Liver (tissue), 9 donors: ENCODE data around the gene MYOF. TPM values are rescaled to one million over a fixed set of nuclear protein-coding genes. Genes with fewer than 3 reads are reported as not detected.
"Not testable (repeated sequence)": the region's sequence is repeated elsewhere in the genome, so short reads cannot be mapped to it uniquely, and the experiment has no call there.

ENCODE experiments used
- DNase-seq: peaks from one replicate; pipeline ENCODE4 v3.0.0-alpha.2; 2017; ENCODE audit warnings: low spot score
- H3K27ac ChIP-seq, 2 donors: one replicate each; pipeline ENCODE4 v1.7.0; 2013; ENCODE audit warnings: inconsistent platforms in 2 of 2, low read length in 2 of 2, control low read depth in 1 of 2, low read depth in 1 of 2, mild to moderate bottlenecking in 1 of 2
- H3K27me3 ChIP-seq, 4 donors: one replicate each; pipeline versions ENCODE4 v1.6.1 to v1.7.0; 2013; ENCODE audit warnings: low read length in 3 of 4, inconsistent platforms in 1 of 4, mild to moderate bottlenecking in 1 of 4, moderate library complexity in 1 of 4; ENCODE audit not compliant: control insufficient read depth in 4 of 4, insufficient read depth in 4 of 4
- H3K36me3 ChIP-seq, 4 donors: one replicate each; pipeline versions ENCODE4 v1.6.1 to v1.7.0; 2013; ENCODE audit warnings: low read length in 3 of 4, mild to moderate bottlenecking in 3 of 4, low read depth in 1 of 4, moderate library complexity in 1 of 4; ENCODE audit not compliant: control insufficient read depth in 4 of 4, insufficient read depth in 3 of 4
- H3K4me1 ChIP-seq, 4 donors: one replicate each; pipeline versions ENCODE4 v1.6.1 to v1.7.0; 2013; ENCODE audit warnings: low read length in 3 of 4, mild to moderate bottlenecking in 3 of 4, moderate library complexity in 1 of 4; ENCODE audit not compliant: control insufficient read depth in 4 of 4, insufficient read depth in 4 of 4
- H3K4me3 ChIP-seq, 3 donors: one replicate each; pipeline versions ENCODE4 v1.6.1 to v1.7.0; 2013; ENCODE audit warnings: low read length in 3 of 3, control low read depth in 1 of 3, low read depth in 1 of 3, mild to moderate bottlenecking in 1 of 3
- H3K9ac ChIP-seq, 2 donors: one replicate each; pipeline ENCODE4 v1.7.0; 2013; ENCODE audit warnings: low read length in 2 of 2, mild to moderate bottlenecking in 2 of 2, moderate library complexity in 2 of 2, control low read depth in 1 of 2, low read depth in 1 of 2
- H3K9me3 ChIP-seq, 4 donors: one replicate each; pipeline versions ENCODE4 v1.6.1 to v1.7.0; 2013; ENCODE audit warnings: low read length in 3 of 4; ENCODE audit not compliant: control insufficient read depth in 4 of 4
- ATF3 ChIP-seq: IDR thresholded peaks from 2 replicates; pipeline ENCODE4 v1.6.1; 2016; ENCODE audit warnings: antibody characterized with exemption
- CTCF ChIP-seq: fragments of 150-350 bp; IDR thresholded peaks from 2 replicates; pipeline ENCODE4 v1.5.1; 2017; ENCODE audit warnings: improper control_type of control experiment, low read depth, low read length; ENCODE audit not compliant: missing input control
- EGR1 ChIP-seq, 2 donors: IDR thresholded peaks; 2 replicates each; pipeline ENCODE4 v1.6.1; 2016 to 2018; ENCODE audit warnings: antibody characterized with exemption in 2 of 2, low read depth in 2 of 2
- FOXA1 ChIP-seq: IDR thresholded peaks from 2 replicates; pipeline ENCODE4 v1.6.1; 2016; ENCODE audit warnings: antibody characterized with exemption
- FOXA2 ChIP-seq: IDR thresholded peaks from 2 replicates; pipeline ENCODE4 v1.6.1; 2016; ENCODE audit warnings: antibody characterized with exemption
- GABPA ChIP-seq, 2 donors: IDR thresholded peaks in 1 of 2; conservative IDR thresholded peaks in 1 of 2; 2 replicates each; pipeline ENCODE4 v1.6.1; 2016; ENCODE audit warnings: antibody characterized with exemption in 2 of 2, mild to moderate bottlenecking in 1 of 2, moderate library complexity in 1 of 2
- HNF4G ChIP-seq: IDR thresholded peaks from 2 replicates; pipeline ENCODE4 v1.6.1; 2016; ENCODE audit warnings: antibody characterized with exemption
- JUND ChIP-seq, 2 donors: IDR thresholded peaks; 2 replicates each; pipeline ENCODE4 v1.6.1; 2016; ENCODE audit warnings: antibody characterized with exemption in 2 of 2
- MAX ChIP-seq: IDR thresholded peaks from 2 replicates; pipeline ENCODE4 v1.6.1; 2016; ENCODE audit warnings: antibody characterized with exemption
- NR2F2 ChIP-seq: IDR thresholded peaks from 2 replicates; pipeline ENCODE4 v1.6.1; 2016; ENCODE audit warnings: antibody characterized with exemption
- RAD21 ChIP-seq, 2 donors: IDR thresholded peaks; 2 replicates each; pipeline ENCODE4 v1.6.1; 2016; ENCODE audit warnings: antibody characterized with exemption in 2 of 2, mild to moderate bottlenecking in 2 of 2
- REST ChIP-seq: IDR thresholded peaks from 2 replicates; pipeline ENCODE4 v1.6.1; 2016; ENCODE audit warnings: antibody characterized with exemption, mild to moderate bottlenecking
- RXRA ChIP-seq, 2 donors: IDR thresholded peaks; 2 replicates each; pipeline ENCODE4 v1.6.1; 2017 to 2018; ENCODE audit warnings: antibody characterized with exemption in 2 of 2, mild to moderate bottlenecking in 1 of 2
- SP1 ChIP-seq: IDR thresholded peaks from 2 replicates; pipeline ENCODE4 v1.6.1; 2018; ENCODE audit warnings: antibody characterized with exemption, mild to moderate bottlenecking
- TAF1 ChIP-seq: conservative IDR thresholded peaks from 2 replicates; pipeline ENCODE4 v1.6.1; 2016; ENCODE audit warnings: antibody characterized with exemption, mild to moderate bottlenecking
- YY1 ChIP-seq: IDR thresholded peaks from 2 replicates; pipeline ENCODE4 v1.6.1; 2016; ENCODE audit warnings: antibody characterized with exemption, mild to moderate bottlenecking
- ZBTB33 ChIP-seq: IDR thresholded peaks from 2 replicates; pipeline ENCODE4 v1.6.1; 2016; ENCODE audit warnings: antibody characterized with exemption
- WGBS: extraction: QIAGEN DNeasy Blood & Tissue Kit; methylation state at CpG from one replicate; pipeline ENCODE4 v1.1.7; 2013; 5-methylcytosine and 5-hydroxymethylcytosine counted together
- polyA plus RNA-seq, 2 donors: library from polyadenylated mRNA; stranded (reverse) in 1 of 2; unstranded in 1 of 2; fragments of 200-250 nt in 1 of 2; fragments of >200 nt in 1 of 2; fragmentation: Nextera tagmentation in 1 of 2; extraction: Ambion mirVana in 1 of 2; gene quantifications; one replicate each; pipeline versions ENCODE4 v1.2.1 to v1.2.3, GENCODE V29; 2013 to 2015
- total RNA-seq, 2 donors: library from RNA; depleted of rRNA; stranded (reverse); fragments of >200 nt; gene quantifications; one replicate each; pipeline ENCODE4 v1.2.3, GENCODE V29; 2014
- donor health status: healthy.
- donor health status: healthy.
- donor health status: healthy.
- donor health status: healthy.
- donor health status: healthy.

The MYOF gene
- total and polyA plus RNA-seq, 4 donors = 0.89 to 5.7 (median 3.2) TPM

- Histone ChIP-seq H3K36me3 (no peaks in the 10 kb centered on the region), H3K9me3 (no peaks in the 10 kb centered on the region), H3K27me3 (no peaks in the 10 kb centered on the region), H3K4me3 (no peak overlapping the region), H3K27ac (no peak overlapping the region), H3K4me1 (peaks cover 5 to 12% (median 9%) of the 10 kb centered on the region in 4 donors), H3K9ac (no peak overlapping the region)
- no peak for TF ChIP-seq CTCF
- TF ChIP-seq RAD21 (IDR thresholded peaks at IDR 0.05) = no peak
- TF ChIP-seq REST = no peak
- TF ChIP-seq SP1 = no peak
- TF ChIP-seq FOXA1 = no peak
- DNase-seq = no peak
- 89% methylated on average over 1 of the region's 1 CpG for WGBS
Measured at GRCh38 chr10:93443481-93443880, 38.7 kb downstream of the MYOF start.

- not testable (repeated sequence) for H3K27ac ChIP-seq, H3K4me3 ChIP-seq, H3K36me3 ChIP-seq, H3K9ac ChIP-seq, H3K9me3 ChIP-seq, DNase-seq, H3K27me3 ChIP-seq
- WGBS = 85% methylated on average over 10 of the region's 10 CpGs
- H3K4me1 ChIP-seq = peaks cover 5 to 12% (median 9%) of the 10 kb centered on the region in 4 donors
Measured at GRCh38 chr10:93442721-93443120, 39.4 kb downstream of the MYOF start.

- H3K4me1 ChIP-seq = peaks cover 3 to 6% (median 5%) of the 10 kb centered on the region in 4 donors
- no peaks in the 10 kb centered on the region for H3K27me3 ChIP-seq
- 84% methylated on average over 2 of the region's 2 CpGs for WGBS
- H3K4me3 ChIP-seq = no peak overlapping the region
- TF ChIP-seq FOXA1 (no peak), NR2F2 (no peak), YY1 (no peak), HNF4G (no peak), RXRA (IDR thresholded peaks at IDR 0.05) (no peak), JUND (IDR thresholded peaks at IDR 0.05) (no peak), ZBTB33 (no peak), GABPA (IDR thresholded peaks at IDR 0.05 in 1 of 2, conservative IDR thresholded peaks at IDR 0.05 in 1 of 2) (no peak), TAF1 (no peak), MAX (no peak), SP1 (no peak), RAD21 (IDR thresholded peaks at IDR 0.05) (no peak), FOXA2 (no peak), ATF3 (no peak), EGR1 (IDR thresholded peaks at IDR 0.05; ENCODE audit: low read depth in 2 of 2) (no peak), CTCF (no peak)
- no peaks in the 10 kb centered on the region for H3K9me3 ChIP-seq
- no peak for DNase-seq
- no peak overlapping the region for H3K9ac ChIP-seq
- H3K27ac ChIP-seq = no peak overlapping the region
- H3K36me3 ChIP-seq = no peaks in the 10 kb centered on the region
Measured at GRCh38 chr10:93440591-93441091, 41.5 kb downstream of the MYOF start.
